BLaER1 (cell line): ENCODE data around the gene ACADS.

ENCODE experiments used
- H3K27ac ChIP-seq: shearing (Covaris generic); formaldehyde crosslinking; 2 replicates; pipeline ENCODE4 v1.8.1; 2022
- H3K27me3 ChIP-seq: shearing (Covaris generic); formaldehyde crosslinking; 2 replicates; pipeline ENCODE4 v1.8.1; 2022
- H3K36me3 ChIP-seq: shearing (Covaris generic); formaldehyde crosslinking; 2 replicates; pipeline ENCODE4 v1.8.1; 2022
- H3K4me1 ChIP-seq: shearing (Covaris generic); formaldehyde crosslinking; 2 replicates; pipeline ENCODE4 v1.8.1; 2022
- H3K4me2 ChIP-seq: shearing (Covaris generic); formaldehyde crosslinking; 2 replicates; pipeline ENCODE4 v1.8.1; 2022
- H3K4me3 ChIP-seq: shearing (Covaris generic); formaldehyde crosslinking; 2 replicates; pipeline ENCODE4 v1.8.1; 2022
- H3K9ac ChIP-seq: shearing (Covaris generic); formaldehyde crosslinking; 2 replicates; pipeline ENCODE4 v1.8.1; 2022
- H3K9me3 ChIP-seq: shearing (Covaris generic); formaldehyde crosslinking; 2 replicates; pipeline ENCODE4 v1.8.1; 2022
- H4K20me1 ChIP-seq: shearing (Covaris generic); formaldehyde crosslinking; 2 replicates; pipeline ENCODE4 v1.8.1; 2022
- Cebpa-rat ChIP-seq: shearing (Covaris generic); IDR thresholded peaks from 2 replicates; pipeline ENCODE4 v1.8.1; 2022

The ACADS gene

GRCh38 chr12:120761519-120761934 is 35.9 kb downstream of the ACADS start:
- Histone ChIP-seq H3K4me2 (no peak overlapping the region), H3K36me3 (peaks cover 56% of the 10 kb centered on the region), H4K20me1 (peaks cover 95% of the 10 kb centered on the region), H3K27me3 (peaks cover 66% of the 10 kb centered on the region), H3K4me3 (no peak overlapping the region), H3K9me3 (no peaks in the 10 kb centered on the region), H3K27ac (no peak overlapping the region), H3K4me1 (peaks cover 23% of the 10 kb centered on the region), H3K9ac (no peak overlapping the region)
- TF ChIP-seq Cebpa-rat = no peak

GRCh38 chr12:120762086-120762485 is 36.5 kb downstream of the ACADS start:
- Histone ChIP-seq H3K27ac (no peak overlapping the region), H3K9ac (no peak overlapping the region), H3K4me2 (no peak overlapping the region), H3K27me3 (peaks cover 61% of the 10 kb centered on the region), H3K36me3 (peaks cover 62% of the 10 kb centered on the region), H3K4me3 (no peak overlapping the region), H3K9me3 (no peaks in the 10 kb centered on the region), H4K20me1 (peaks cover 99% of the 10 kb centered on the region), H3K4me1 (peaks cover 23% of the 10 kb centered on the region)
- TF ChIP-seq Cebpa-rat = no peak

GRCh38 chr12:120763250-120763649 is 37.6 kb downstream of the ACADS start:
- H3K4me2 ChIP-seq = no peak overlapping the region
- H3K9me3 ChIP-seq = no peaks in the 10 kb centered on the region
- H4K20me1 ChIP-seq = peaks cover 99% of the 10 kb centered on the region
- peaks cover 23% of the 10 kb centered on the region for H3K4me1 ChIP-seq
- H3K36me3 ChIP-seq = peaks cover 73% of the 10 kb centered on the region
- no peak overlapping the region for H3K27ac ChIP-seq
- peaks cover 50% of the 10 kb centered on the region for H3K27me3 ChIP-seq
- no peak overlapping the region for H3K9ac ChIP-seq
- no peak for TF ChIP-seq Cebpa-rat
- no peak overlapping the region for H3K4me3 ChIP-seq

GRCh38 chr12:120764816-120765215 is 39.2 kb downstream of the ACADS start:
- no peaks in the 10 kb centered on the region for H3K9me3 ChIP-seq
- no peak for TF ChIP-seq Cebpa-rat
- no peak overlapping the region for H3K9ac ChIP-seq
- peaks cover 85% of the 10 kb centered on the region for H3K36me3 ChIP-seq
- peaks cover 35% of the 10 kb centered on the region for H3K27me3 ChIP-seq
- H3K4me3 ChIP-seq = no peak overlapping the region
- peaks cover 13% of the 10 kb centered on the region for H3K4me1 ChIP-seq
- H3K27ac ChIP-seq = no peak overlapping the region
- peaks cover 94% of the 10 kb centered on the region for H4K20me1 ChIP-seq
- no peak overlapping the region for H3K4me2 ChIP-seq

DNA sequence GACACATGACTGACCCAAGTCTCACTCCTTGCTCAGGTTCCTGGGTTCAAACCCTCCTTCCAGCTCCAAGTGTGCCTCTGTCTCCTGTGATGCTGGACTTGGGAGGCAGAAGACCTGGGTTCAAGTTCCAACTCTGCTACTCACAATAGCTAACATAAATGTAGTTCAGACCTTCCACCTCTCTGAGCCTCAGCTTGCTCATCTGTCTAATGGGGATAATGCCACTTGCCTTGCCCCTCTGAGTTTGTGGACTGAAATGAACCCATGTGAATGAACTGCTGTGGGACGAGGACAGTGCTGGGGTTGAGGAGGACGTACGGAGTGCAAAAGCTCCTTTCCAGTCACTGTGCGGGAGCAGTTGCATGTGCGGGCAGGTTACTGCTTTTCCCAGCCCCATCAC is 40.9 kb downstream of the ACADS start:
- TF ChIP-seq Cebpa-rat = no peak
- no peak overlapping the region for H3K4me2 ChIP-seq

DNA sequence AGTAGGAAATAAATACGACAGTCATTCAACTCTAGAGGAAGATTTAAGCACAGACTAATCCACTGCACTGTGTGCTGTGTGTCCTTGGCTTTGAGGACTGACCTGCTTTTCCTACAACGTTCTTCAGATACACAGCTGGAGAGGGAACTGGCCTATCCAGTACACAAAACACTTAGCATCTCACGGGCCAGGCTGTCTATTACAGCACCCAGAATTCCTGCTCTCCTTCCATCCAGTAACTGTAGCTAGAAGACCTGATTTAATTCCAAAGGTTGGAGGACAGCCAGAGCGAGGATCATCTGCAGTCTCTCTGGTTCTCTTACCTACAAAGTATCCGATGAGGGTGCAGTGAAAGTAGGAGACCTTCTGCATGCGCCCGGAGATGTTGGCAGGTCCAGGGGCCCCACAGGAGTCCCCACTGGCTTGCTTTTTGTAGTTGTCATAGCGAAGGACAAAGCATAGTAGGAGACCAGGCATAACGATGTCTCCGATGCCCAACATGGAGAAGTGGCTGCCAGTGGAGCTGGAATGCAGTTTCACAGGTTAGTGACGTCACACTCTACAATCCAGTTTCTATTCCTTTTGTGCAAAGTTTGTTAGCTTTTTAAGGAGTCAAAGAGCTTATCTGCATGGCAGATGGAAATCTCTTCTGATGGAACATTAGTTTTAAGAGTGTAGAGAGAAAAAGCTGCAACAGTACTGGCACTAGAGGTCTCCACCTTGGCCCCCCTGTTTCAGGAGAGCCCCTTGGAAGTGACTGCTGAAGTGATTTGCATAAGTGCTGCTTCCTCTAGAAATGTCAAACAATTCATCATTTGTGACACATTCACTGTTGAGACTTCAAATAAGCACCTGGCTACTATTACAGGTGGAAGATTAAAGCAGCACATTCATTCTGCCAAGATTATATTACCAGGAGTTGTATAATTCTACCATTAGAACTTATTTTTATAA is 41.7 kb downstream of the ACADS start:
- Histone ChIP-seq H3K36me3 (peaks cover 94% of the 10 kb centered on the region), H3K9me3 (no peaks in the 10 kb centered on the region), H3K4me2 (no peak overlapping the region), H3K4me1 (no peaks in the 10 kb centered on the region), H3K4me3 (no peak overlapping the region), H4K20me1 (peaks cover 92% of the 10 kb centered on the region), H3K9ac (no peak overlapping the region), H3K27ac (no peak overlapping the region), H3K27me3 (peaks cover 10% of the 10 kb centered on the region)
- TF ChIP-seq Cebpa-rat = no peak

More for the DNA sequence above, 40.9 kb downstream of the ACADS start:
- Histone ChIP-seq H3K4me1 (no peaks in the 10 kb centered on the region), H3K4me3 (no peak overlapping the region), H3K27me3 (peaks cover 17% of the 10 kb centered on the region), H3K9me3 (no peaks in the 10 kb centered on the region), H4K20me1 (peaks cover 94% of the 10 kb centered on the region), H3K36me3 (peaks cover 94% of the 10 kb centered on the region), H3K27ac (no peak overlapping the region), H3K9ac (no peak overlapping the region)

- no peaks in the 10 kb centered on the region for H3K9me3 ChIP-seq
- no peak overlapping the region for H3K9ac ChIP-seq
- no peak overlapping the region for H3K27ac ChIP-seq
- H3K4me3 ChIP-seq = no peak overlapping the region
- no peak for TF ChIP-seq Cebpa-rat
- no peaks in the 10 kb centered on the region for H3K27me3 ChIP-seq
- H3K4me2 ChIP-seq = no peak overlapping the region
- H4K20me1 ChIP-seq = peaks cover 78% of the 10 kb centered on the region
- peaks cover 93% of the 10 kb centered on the region for H3K36me3 ChIP-seq
- no peaks in the 10 kb centered on the region for H3K4me1 ChIP-seq
Measured at GRCh38 chr12:120771097-120771496, 45.5 kb downstream of the ACADS start.

DNA sequence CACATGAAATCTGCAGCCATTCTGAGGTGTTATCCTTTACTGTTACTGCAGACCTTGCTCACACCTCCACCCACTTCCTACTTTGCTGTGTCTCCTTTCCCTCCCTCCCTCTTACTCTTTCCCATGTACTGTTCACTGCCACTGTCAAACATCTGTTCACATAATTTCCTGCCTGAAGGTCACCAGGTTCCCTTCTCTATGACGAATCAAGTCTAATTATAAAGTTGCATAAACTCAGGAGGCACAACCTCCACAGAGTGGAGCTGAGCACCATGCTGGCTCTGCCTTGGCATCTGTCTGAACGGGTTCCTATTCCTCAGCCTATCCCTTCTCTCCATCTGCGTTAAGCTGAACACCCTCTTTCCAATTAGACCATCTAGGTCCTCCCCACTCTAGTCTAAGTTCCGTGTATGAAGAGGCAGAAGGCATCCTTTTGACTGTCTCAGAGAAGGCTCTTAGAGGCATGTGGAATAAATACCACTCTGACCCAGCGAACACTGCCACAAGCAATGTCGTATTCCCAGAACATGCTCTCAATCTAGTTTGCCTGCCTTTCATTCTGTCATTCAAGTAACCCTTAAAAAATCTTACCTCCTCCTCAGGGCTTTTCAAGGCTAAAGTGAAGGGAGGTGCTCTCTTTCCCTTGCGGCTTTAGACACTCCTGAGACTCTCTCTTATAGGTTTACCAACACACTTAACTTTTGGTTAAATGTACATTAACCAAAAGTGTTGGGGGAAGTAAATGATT is 48.7 kb downstream of the ACADS start:
- no peak overlapping the region for H3K4me3 ChIP-seq
- no peak overlapping the region for H3K4me2 ChIP-seq
- no peak overlapping the region for H3K9ac ChIP-seq
- no peaks in the 10 kb centered on the region for H3K9me3 ChIP-seq
- no peaks in the 10 kb centered on the region for H3K4me1 ChIP-seq
- H4K20me1 ChIP-seq = peaks cover 52% of the 10 kb centered on the region
- no peak for TF ChIP-seq Cebpa-rat
- H3K27me3 ChIP-seq = no peaks in the 10 kb centered on the region
- no peak overlapping the region for H3K27ac ChIP-seq
- H3K36me3 ChIP-seq = peaks cover 84% of the 10 kb centered on the region

GRCh38 chr12:120775862-120776552 is 50.4 kb downstream of the ACADS start:
- TF ChIP-seq Cebpa-rat = no peak
- Histone ChIP-seq H3K27me3 (no peaks in the 10 kb centered on the region), H4K20me1 (peaks cover 40% of the 10 kb centered on the region), H3K27ac (no peak overlapping the region), H3K36me3 (peaks cover 88% of the 10 kb centered on the region), H3K4me3 (no peak overlapping the region), H3K9ac (no peak overlapping the region), H3K9me3 (no peaks in the 10 kb centered on the region), H3K4me2 (no peak overlapping the region), H3K4me1 (no peaks in the 10 kb centered on the region)
